Suprapubic skin (tissue), 4 donors: ENCODE data around the gene SYNGR2. TPM values are rescaled to one million over a fixed set of nuclear protein-coding genes. Genes with fewer than 3 reads are reported as not detected.
"Not testable (repeated sequence)": the region's sequence is repeated elsewhere in the genome, so short reads cannot be mapped to it uniquely, and the experiment has no call there.

Experiments used
- DNase-seq, 2 donors: peaks; one replicate each; pipeline ENCODE4 v3.0.0-alpha.2; 2019; ENCODE audit warnings: low spot score in 2 of 2
- H3K27ac ChIP-seq: fragments of 200-600 bp; sonication (generic); one replicate; pipeline ENCODE4 v1.5.1; 2019
- H3K27me3 ChIP-seq: fragments of 200-600 bp; sonication (generic); one replicate; pipeline ENCODE4 v1.5.1; 2019
- H3K36me3 ChIP-seq: fragments of 200-600 bp; sonication (generic); one replicate; pipeline ENCODE4 v1.5.1; 2019
- H3K4me1 ChIP-seq: fragments of 200-600 bp; sonication (generic); one replicate; pipeline ENCODE4 v1.5.1; 2019
- H3K4me3 ChIP-seq: fragments of 200-600 bp; sonication (generic); one replicate; pipeline ENCODE4 v1.5.1; 2019; ENCODE audit warnings: mild to moderate bottlenecking
- H3K9me3 ChIP-seq: fragments of 200-600 bp; sonication (generic); one replicate; pipeline ENCODE4 v1.5.1; 2019
- CTCF ChIP-seq, 2 donors: fragments of 200-600 bp in 1 of 2; fragments of 450-650 bp in 1 of 2; sonication (generic) in 1 of 2; IDR thresholded peaks; one replicate each; pipeline ENCODE4 v1.5.1; 2016 to 2019; ENCODE audit warnings: antibody characterized with exemption in 2 of 2, mild to moderate bottlenecking in 1 of 2, moderate library complexity in 1 of 2
- EP300 ChIP-seq: sonication (generic); formaldehyde crosslinking; IDR thresholded peaks from one replicate; pipeline ENCODE4 v1.6.1; 2017; ENCODE audit warnings: antibody characterized with exemption
- POLR2A ChIP-seq, 2 donors: fragments of 450-650 bp; IDR thresholded peaks; one replicate each; pipeline ENCODE4 v1.6.1; 2017; ENCODE audit warnings: antibody characterized with exemption in 2 of 2, mild to moderate bottlenecking in 2 of 2, moderate library complexity in 2 of 2
- POLR2AphosphoS5 ChIP-seq, 3 donors: sonication (generic); formaldehyde crosslinking; IDR thresholded peaks; one replicate each; pipeline ENCODE4 v1.6.1; 2017; ENCODE audit warnings: antibody characterized with exemption in 3 of 3
- WGBS: methylation state at CpG from one replicate; pipeline ENCODE4 v1.1.5; 2018; 5-methylcytosine and 5-hydroxymethylcytosine counted together
- total RNA-seq, 4 donors: library from RNA; depleted of rRNA; stranded (reverse); fragments of >200 nt; gene quantifications; one replicate each; pipeline ENCODE4 v1.1.0, GENCODE V29; 2016

The SYNGR2 gene
- total RNA-seq, 4 donors from 2014 or later, result 127 to 139 (median 133) TPM

- Histone ChIP-seq H3K4me3 (peak overlapping the region; percentile 73), H3K27ac (peak overlapping the region; percentile 89), H3K27me3 (no peaks in the 10 kb centered on the region), H3K36me3 (peaks cover 18% of the 10 kb centered on the region), H3K9me3 (no peaks in the 10 kb centered on the region), H3K4me1 (peaks cover 58% of the 10 kb centered on the region)
- no peak for TF ChIP-seq EP300
- TF ChIP-seq POLR2A (IDR thresholded peaks at IDR 0.05), result no peak
- no peak for TF ChIP-seq POLR2AphosphoS5 (IDR thresholded peaks at IDR 0.05)
- no peak for TF ChIP-seq CTCF (IDR thresholded peaks at IDR 0.05)
- DNase-seq, result no peak
- 37% methylated on average over 5 of the region's 38 CpGs for WGBS
These were observed 767 bp downstream of the SYNGR2 start for GRCh38 chr17:78168903-78169793.

- no peaks in the 10 kb centered on the region for H3K27me3 ChIP-seq
- peaks cover 18% of the 10 kb centered on the region for H3K36me3 ChIP-seq
- TF ChIP-seq POLR2AphosphoS5 (IDR thresholded peaks at IDR 0.05), result no peak
- H3K4me1 ChIP-seq, result peaks cover 76% of the 10 kb centered on the region
- no peak overlapping the region for H3K27ac ChIP-seq
- 78% methylated on average over 25 of the region's 31 CpGs for WGBS
- no peak for DNase-seq
- H3K9me3 ChIP-seq, result no peaks in the 10 kb centered on the region
- no peak overlapping the region for H3K4me3 ChIP-seq
These were observed 2.6 kb downstream of the SYNGR2 start for GRCh38 chr17:78170692-78171590.

GRCh38 chr17:78171591-78172248, 3.3 kb downstream of the SYNGR2 start:
- H3K27me3 ChIP-seq, DNase-seq, H3K9me3 ChIP-seq: not testable (repeated sequence)
- Histone ChIP-seq H3K27ac (peak overlapping the region; percentile 72), H3K4me1 (peaks cover 84% of the 10 kb centered on the region), H3K4me3 (peak overlapping the region; percentile 15), H3K36me3 (peaks cover 18% of the 10 kb centered on the region)
- 78% methylated on average over 19 of the region's 19 CpGs for WGBS

GRCh38 chr17:78172249-78173051, 4.1 kb downstream of the SYNGR2 start:
- peaks cover 18% of the 10 kb centered on the region for H3K36me3 ChIP-seq
- peak overlapping the region; percentile 15 for H3K4me3 ChIP-seq
- H3K4me1 ChIP-seq, result peaks cover 87% of the 10 kb centered on the region
- H3K27ac ChIP-seq, result peak overlapping the region; percentile 72
- no peaks in the 10 kb centered on the region for H3K9me3 ChIP-seq
- DNase-seq, result peak in 1 of 2 donors; percentile 67
- 33% methylated on average over 13 of the region's 19 CpGs for WGBS
- TF ChIP-seq EP300 (no peak), CTCF (IDR thresholded peaks at IDR 0.05) (no peak), POLR2A (IDR thresholded peaks at IDR 0.05) (no peak), POLR2AphosphoS5 (IDR thresholded peaks at IDR 0.05) (no peak)
- no peaks in the 10 kb centered on the region for H3K27me3 ChIP-seq

- Histone ChIP-seq H3K4me1 (peaks cover 83% of the 10 kb centered on the region), H3K27me3 (no peaks in the 10 kb centered on the region), H3K36me3 (peaks cover 18% of the 10 kb centered on the region), H3K4me3 (peak overlapping the region; percentile 15), H3K9me3 (no peaks in the 10 kb centered on the region), H3K27ac (peak overlapping the region; percentile 72)
- no peak for DNase-seq
- WGBS, result 23% methylated on average over 4 of the region's 11 CpGs
- no peak for TF ChIP-seq POLR2AphosphoS5 (IDR thresholded peaks at IDR 0.05)
- no peak for TF ChIP-seq POLR2A (IDR thresholded peaks at IDR 0.05)
- no peak for TF ChIP-seq EP300
- TF ChIP-seq CTCF (IDR thresholded peaks at IDR 0.05), result no peak
These were observed 4.8 kb downstream of the SYNGR2 start for GRCh38 chr17:78173097-78173715.
